Hindlimb muscle (tissue), 1 donor: Measurements from ENCODE around the gene MC3R. TPM values are rescaled to one million over a fixed set of nuclear protein-coding genes. Genes with fewer than 3 reads are reported as not detected.

Source experiments
- DNase-seq: peaks from one replicate; pipeline ENCODE4 v3.0.0-alpha.2; 2013
- polyA plus RNA-seq: library from polyadenylated mRNA; unstranded; fragments of 120-200 nt; gene quantifications from one replicate; pipeline ENCODE4 v1.2.1, GENCODE V29; 2013; ENCODE audit not compliant: insufficient read length

Gene MC3R
- polyA plus RNA-seq, 1 donor, result not detected

DNA sequence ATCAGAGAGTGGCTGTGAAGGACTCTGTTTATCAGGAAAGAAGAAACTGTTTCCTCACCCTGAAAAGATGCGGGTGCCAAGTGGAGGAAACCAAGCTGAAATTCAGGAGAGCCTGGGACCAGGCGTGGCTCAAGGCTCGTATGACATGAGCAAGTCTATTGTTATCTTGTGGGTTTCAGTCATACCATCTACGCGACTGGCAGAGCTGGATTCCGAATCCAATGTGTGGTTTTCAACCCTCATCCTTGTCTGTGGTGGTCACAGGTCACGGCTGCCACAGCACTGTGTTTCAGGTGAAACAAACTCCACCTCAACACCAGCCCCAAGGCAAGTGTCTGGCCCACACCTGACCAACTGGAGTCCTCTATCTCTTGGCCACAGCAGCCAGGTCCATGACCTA is 9.1 kb downstream of the MC3R start:
- no peak for DNase-seq

DNA sequence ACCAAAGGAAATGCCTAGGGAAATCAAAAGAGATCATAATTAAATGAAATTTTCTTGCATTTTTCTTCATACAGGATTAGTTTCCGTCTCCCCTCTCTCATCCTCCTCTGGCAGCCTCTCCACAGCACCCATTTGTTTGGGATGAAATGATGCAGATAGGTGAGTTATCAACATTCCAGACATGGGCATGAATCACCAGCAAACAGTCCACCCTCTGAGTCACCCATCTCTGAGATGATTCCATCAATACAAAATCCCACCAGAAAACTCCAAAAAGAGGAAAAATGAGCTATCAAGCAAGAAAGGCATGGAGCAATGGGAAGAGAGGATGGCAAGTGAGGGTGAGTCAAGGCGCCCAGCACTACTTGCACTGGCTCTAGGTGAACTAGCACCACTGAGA is 11.4 kb downstream of the MC3R start:
- no peak for DNase-seq

DNA sequence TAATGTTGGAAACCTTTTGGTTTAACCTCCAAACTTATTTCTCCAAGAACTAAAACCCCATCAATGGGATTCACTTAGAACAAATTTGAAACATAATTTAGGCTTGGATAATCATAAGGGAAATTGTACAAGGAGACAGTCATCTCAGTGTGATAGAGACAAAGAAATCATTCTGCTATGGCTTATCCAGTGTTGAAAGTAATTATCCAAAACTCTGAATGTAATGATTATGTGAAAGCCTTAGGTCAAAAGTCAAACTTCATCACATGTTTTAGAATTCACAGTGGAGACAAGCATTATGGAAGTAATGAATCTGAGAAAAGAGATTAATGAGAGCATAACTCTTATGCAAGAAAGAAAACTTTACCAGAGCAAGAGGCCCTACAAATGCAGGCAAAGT is 20.0 kb downstream of the MC3R start:
- DNase-seq, result no peak

DNA sequence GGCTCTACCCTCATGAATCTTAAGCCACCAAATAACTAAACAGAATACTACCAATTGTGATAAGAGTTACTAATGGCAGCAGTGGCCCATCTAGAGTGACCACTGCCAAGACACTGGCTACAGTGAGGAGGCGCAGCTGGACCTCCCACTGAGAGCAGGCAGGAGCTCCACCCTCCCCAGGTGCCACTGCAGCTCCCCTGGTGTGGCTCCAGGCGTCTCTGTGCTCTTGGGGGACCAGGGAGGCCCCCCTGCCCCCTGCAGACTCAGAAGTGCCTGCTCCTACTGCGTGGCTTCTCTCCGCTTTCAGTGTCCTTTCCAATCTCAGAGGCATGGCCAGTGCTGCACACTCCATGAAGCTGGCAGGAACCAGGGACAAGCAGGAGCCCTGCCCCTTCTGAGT is 23.4 kb downstream of the MC3R start:
- DNase-seq, result no peak

DNA sequence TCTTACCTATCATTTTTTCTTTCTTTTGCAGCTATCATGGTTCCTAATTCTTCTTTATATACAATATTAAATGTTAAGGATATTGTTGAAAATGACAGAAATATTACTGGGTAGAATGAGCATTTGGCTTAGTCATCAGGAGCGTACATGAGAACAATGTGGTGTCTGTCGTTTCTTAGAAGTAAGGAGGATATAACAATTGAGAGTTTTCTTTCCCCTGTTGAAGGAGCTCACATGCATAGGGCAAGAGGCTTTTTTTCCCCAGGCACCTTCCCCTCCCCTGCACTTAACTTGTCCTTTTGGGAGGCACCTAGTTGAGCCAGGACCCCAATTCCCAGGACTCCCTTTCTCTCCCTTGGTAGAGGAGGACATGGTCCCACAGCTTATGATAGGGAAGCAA is 25.0 kb downstream of the MC3R start:
- DNase-seq, result no peak

DNA sequence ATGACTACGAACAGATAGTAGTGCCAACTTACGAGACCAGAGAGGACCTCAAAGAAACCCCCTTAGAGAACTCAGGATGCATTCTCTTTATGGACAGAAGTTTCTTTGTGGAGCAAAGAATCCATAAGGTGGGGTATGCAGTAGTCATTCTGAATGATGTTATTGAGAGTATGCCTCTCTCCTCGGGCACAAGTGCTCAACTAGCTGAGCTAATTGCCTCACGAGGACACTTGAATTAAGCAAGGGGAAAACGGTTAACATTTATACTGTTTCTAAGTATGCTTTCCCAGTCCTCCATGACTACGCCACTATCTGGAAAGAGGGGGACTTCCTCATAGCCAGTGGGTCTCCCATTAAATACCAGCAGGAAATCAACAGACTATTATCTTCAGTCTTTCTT is 25.6 kb downstream of the MC3R start:
- DNase-seq, result no peak

DNA sequence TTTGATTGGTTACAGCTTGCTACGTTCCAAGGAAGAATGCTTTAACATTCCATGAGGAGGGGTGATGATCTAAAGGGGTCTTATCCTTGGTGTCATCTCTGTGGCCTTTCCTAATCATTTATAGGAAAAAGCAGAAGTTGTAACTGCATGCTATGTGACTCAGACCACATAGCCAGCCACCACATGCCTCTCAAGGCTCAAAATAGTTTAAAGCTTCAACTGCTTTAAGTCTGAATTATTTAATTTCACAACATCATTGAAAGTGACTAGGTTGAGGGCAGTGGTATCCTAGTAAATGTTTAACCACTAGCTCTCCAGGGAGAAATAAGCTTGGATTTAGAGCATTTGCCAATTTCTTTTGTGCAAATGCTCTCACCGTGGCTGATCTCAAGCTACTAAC is 29.7 kb downstream of the MC3R start:
- no peak for DNase-seq

DNA sequence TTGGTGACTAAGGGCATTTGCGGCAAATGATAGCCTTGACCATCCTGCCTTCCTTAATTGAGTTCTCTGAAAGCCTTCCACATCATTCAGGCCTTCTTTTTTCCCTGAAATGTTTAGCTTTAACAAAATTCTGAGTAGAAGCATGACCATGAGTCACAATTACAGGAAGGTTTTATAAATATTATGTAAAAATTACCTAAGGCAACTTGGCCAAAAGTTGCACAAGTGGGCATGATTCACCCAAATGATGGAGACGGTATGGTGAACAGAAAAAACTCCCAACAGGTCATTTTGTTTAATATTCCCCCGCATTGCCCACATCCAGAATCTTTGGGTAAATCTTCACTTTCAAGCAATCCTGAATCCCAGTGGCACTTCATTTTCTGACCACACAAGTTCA is 37.0 kb downstream of the MC3R start:
- no peak for DNase-seq

DNA sequence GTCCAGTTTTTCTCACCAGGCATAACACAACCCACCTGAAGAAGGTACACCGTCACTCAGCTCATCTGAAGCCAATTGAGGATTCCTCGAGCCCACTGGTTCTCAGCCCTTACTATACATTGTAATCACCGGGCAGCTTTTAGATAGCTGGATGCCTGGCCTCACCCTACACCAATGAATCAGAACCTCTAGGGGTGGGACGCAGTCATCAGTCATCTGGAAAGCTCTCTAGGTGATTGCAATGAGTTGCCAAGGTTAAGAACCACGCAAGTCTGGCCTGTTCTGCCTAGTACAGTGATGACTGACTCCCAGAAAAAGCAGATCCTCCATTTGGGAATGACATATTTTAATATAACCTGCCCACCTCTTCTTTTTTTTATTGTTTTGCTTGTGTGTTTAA is 41.1 kb downstream of the MC3R start:
- no peak for DNase-seq

DNA sequence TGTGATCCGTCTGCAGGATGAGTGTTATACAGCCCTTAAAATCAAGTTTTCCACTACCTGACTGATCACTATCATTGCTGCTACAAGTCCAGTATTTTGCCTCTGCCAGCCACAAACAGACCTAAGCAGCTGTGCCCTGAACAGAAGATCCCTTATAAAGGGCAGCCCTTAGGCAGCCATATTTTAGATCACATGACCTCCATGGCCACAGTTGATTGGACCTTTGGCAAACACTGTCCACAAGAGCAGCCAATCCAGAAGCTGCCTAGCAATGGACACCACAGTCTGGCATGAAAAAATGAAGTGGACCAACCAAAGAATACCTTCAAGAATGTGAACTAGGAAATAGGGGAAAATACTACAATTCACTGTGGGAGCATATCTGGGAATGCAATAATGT is 50.8 kb downstream of the MC3R start:
- DNase-seq, result no peak

Other genes with a start within 250 kb of the MC3R start
- 0.10 TPM for gene CBLN4, start 243.2 kb upstream of the MC3R start, polyA plus RNA-seq
- gene FAM210B, start 110.2 kb downstream of the MC3R start, polyA plus RNA-seq, result 32.6 TPM
- 6.9 TPM for gene AURKA, start 143.5 kb downstream of the MC3R start, polyA plus RNA-seq
- gene CSTF1, start 143.9 kb downstream of the MC3R start, polyA plus RNA-seq, result 24.7 TPM
- 6.9 TPM for gene CASS4, start 163.5 kb downstream of the MC3R start, polyA plus RNA-seq
- 99.0 TPM for gene RTF2, start 219.9 kb downstream of the MC3R start, polyA plus RNA-seq